Common myeloid progenitor, CD34-positive (primary cell): ENCODE measurements around the gene BTRC.

Source experiments
- CTCF ChIA-PET: fragments of 350-600 bp; sonication (Branson Sonifier 250); formaldehyde crosslinking; loops from one replicate; lab custom pipeline; 2021; ENCODE audit warnings: antibody characterized with exemption; lab: Charles Lee
- POLR2A ChIA-PET: fragments of 350-600 bp; sonication (Branson Sonifier 250); formaldehyde crosslinking; loops from one replicate; lab custom pipeline; 2021; ENCODE audit warnings: antibody characterized with exemption; lab: Charles Lee
- DNase-seq, 3 donors: peaks; one replicate each; pipeline versions ENCODE4 v3.0.0 to v3.0.0-alpha.2; 2013
- H3K27ac ChIP-seq, 2 experiments: 1 replicate in 1 of 2; 2 replicates in 1 of 2; pipeline ENCODE4 v1.7.0; 2013; ENCODE audit warnings: inconsistent platforms in 2 of 2, low read length in 2 of 2, mild to moderate bottlenecking in 2 of 2, low read depth in 1 of 2, moderate library complexity in 1 of 2; ENCODE audit not compliant: severe bottlenecking in 2 of 2, insufficient read depth in 1 of 2, poor library complexity in 1 of 2
- H3K27me3 ChIP-seq, 5 experiments: replicated peaks in 2 of 5; 1 replicate in 3 of 5; 2 replicates in 2 of 5; pipeline versions ENCODE4 v1.6.1 to v1.7.0; 2013; ENCODE audit warnings: low read length in 4 of 5, mild to moderate bottlenecking in 2 of 5, moderate library complexity in 2 of 5, inconsistent platforms in 1 of 5; ENCODE audit not compliant: insufficient read depth in 5 of 5, control insufficient read depth in 4 of 5
- H3K36me3 ChIP-seq, 4 experiments: 1 replicate in 2 of 4; 2 replicates in 2 of 4; pipeline versions ENCODE4 v1.6.1 to v1.7.0; 2013; ENCODE audit warnings: low read length in 3 of 4, control low read depth in 1 of 4, mild to moderate bottlenecking in 1 of 4; ENCODE audit not compliant: control insufficient read depth in 4 of 4, insufficient read depth in 4 of 4
- H3K4me1 ChIP-seq, 4 experiments: 1 replicate in 3 of 4; 2 replicates in 1 of 4; pipeline versions ENCODE4 v1.6.1 to v1.7.1; 2013; ENCODE audit warnings: low read length in 3 of 4, mild to moderate bottlenecking in 3 of 4, control low read depth in 1 of 4, inconsistent platforms in 1 of 4, moderate library complexity in 1 of 4; ENCODE audit not compliant: control insufficient read depth in 4 of 4, insufficient read depth in 4 of 4; ENCODE audit errors: control extremely low read depth in 1 of 4
- H3K4me3 ChIP-seq, 7 experiments: 1 replicate in 4 of 7; 2 replicates in 3 of 7; pipeline versions ENCODE4 v1.5.1 to v1.7.0; 2013; ENCODE audit warnings: mild to moderate bottlenecking in 7 of 7, low read length in 6 of 7, moderate library complexity in 6 of 7, inconsistent platforms in 2 of 7, low read depth in 2 of 7, control low read depth in 1 of 7; ENCODE audit not compliant: insufficient read depth in 4 of 7, control insufficient read depth in 1 of 7; ENCODE audit errors: extremely low read depth in 1 of 7
- H3K9me3 ChIP-seq, 5 experiments: 1 replicate in 4 of 5; 2 replicates in 1 of 5; pipeline versions ENCODE4 v1.6.1 to v1.7.1; 2013; ENCODE audit warnings: low read length in 4 of 5, mild to moderate bottlenecking in 2 of 5, inconsistent platforms in 1 of 5, low read depth in 1 of 5, moderate library complexity in 1 of 5; ENCODE audit not compliant: control insufficient read depth in 4 of 5, insufficient read depth in 2 of 5; ENCODE audit errors: control extremely low read depth in 1 of 5
- WGBS: methylation state at CpG from one replicate; pipeline ENCODE4 v1.1.5; 2013; ENCODE audit not compliant: insufficient coverage; 5-methylcytosine and 5-hydroxymethylcytosine counted together

BTRC gene

GRCh38 chr10:101550965-101551364 lies 197.0 kb downstream of the BTRC start:
- no CpG with 5 or more reads among the region's 2 CpGs for WGBS
- DNase-seq: no peak
- Histone ChIP-seq H3K4me3 (no peak overlapping the region), H3K9me3 (no peaks in the 10 kb centered on the region), H3K27ac (no peak overlapping the region), H3K27me3 (no peaks in the 10 kb centered on the region), H3K4me1 (no peaks in the 10 kb centered on the region), H3K36me3 (peaks cover 8 to 31% (median 12%) of the 10 kb centered on the region in 4 experiments)
- ChIA-PET CTCF (interaction anchor here (1.3 kb wide), 1 partner anchor 13 kb away, joined by 4 read pairs; no protein-coding TSS in a partner anchor), POLR2A (no interaction called here)

GRCh38 chr10:101552442-101552841 lies 198.5 kb downstream of the BTRC start:
- Histone ChIP-seq H3K27ac (no peak overlapping the region), H3K36me3 (peaks cover 8 to 28% (median 12%) of the 10 kb centered on the region in 4 experiments), H3K27me3 (no peaks in the 10 kb centered on the region), H3K9me3 (no peaks in the 10 kb centered on the region), H3K4me1 (no peaks in the 10 kb centered on the region), H3K4me3 (no peak overlapping the region)
- DNase-seq: peak in 1 of 3 donors; percentile 23
- POLR2A ChIA-PET: no interaction called here
- CTCF ChIA-PET: interaction anchor here (0.6 to 1.0 kb wide), 3 partner anchors 9 to 481 kb away, joined by 3 read pairs; no protein-coding TSS in a partner anchor
- WGBS: 92% methylated on average over 2 of the region's 3 CpGs

GRCh38 chr10:101557541-101557940 lies 203.6 kb downstream of the BTRC start:
- 94% methylated on average over 2 of the region's 2 CpGs for WGBS
- no peak for DNase-seq
- Histone ChIP-seq H3K36me3 (peaks cover 0 to 13% (median 4%) of the 10 kb centered on the region in 4 experiments), H3K27me3 (no peaks in the 10 kb centered on the region), H3K27ac (no peak overlapping the region), H3K4me3 (no peak overlapping the region), H3K4me1 (peaks cover 0 to 10% (median 5%) of the 10 kb centered on the region in 4 experiments), H3K9me3 (no peaks in the 10 kb centered on the region)
- POLR2A ChIA-PET: no interaction called here
- CTCF ChIA-PET: no interaction called here

GRCh38 chr10:101558204-101558603 lies 204.2 kb downstream of the BTRC start:
- WGBS: 60% methylated on average over 2 of the region's 2 CpGs

GRCh38 chr10:101558671-101559595 lies 205.0 kb downstream of the BTRC start:
- H3K9me3 ChIP-seq: no peaks in the 10 kb centered on the region
- CTCF ChIA-PET: interaction anchor here (0.7 kb wide), 1 partner anchor 11 kb away, joined by 3 read pairs; no protein-coding TSS in a partner anchor
- POLR2A ChIA-PET: no interaction called here
- DNase-seq: no peak
- H3K4me3 ChIP-seq: no peak overlapping the region
- H3K4me1 ChIP-seq: peaks cover 0 to 10% (median 5%) of the 10 kb centered on the region in 4 experiments
- H3K36me3 ChIP-seq: peaks cover 0 to 3% (median 0%) of the 10 kb centered on the region in 4 experiments
- 69% methylated on average over 18 of the region's 18 CpGs for WGBS
- no peak overlapping the region for H3K27ac ChIP-seq
- H3K27me3 ChIP-seq: peaks cover 0 to 9% (median 0%) of the 10 kb centered on the region in 5 experiments

More at GRCh38 chr10:101558204-101558603, 204.2 kb downstream of the BTRC start:
- Histone ChIP-seq H3K9me3 (no peaks in the 10 kb centered on the region), H3K27ac (no peak overlapping the region), H3K4me3 (no peak overlapping the region), H3K27me3 (peaks cover 0 to 4% (median 0%) of the 10 kb centered on the region in 5 experiments), H3K36me3 (peaks cover 0 to 9% (median 3%) of the 10 kb centered on the region in 4 experiments), H3K4me1 (peaks cover 0 to 10% (median 5%) of the 10 kb centered on the region in 4 experiments)
- POLR2A ChIA-PET: no interaction called here
- CTCF ChIA-PET: interaction anchor here (0.7 kb wide), 1 partner anchor 12 kb away, joined by 3 read pairs; no protein-coding TSS in a partner anchor
- DNase-seq: peak in 2 of 3 donors; percentile 17

GRCh38 chr10:101559596-101560297 lies 205.8 kb downstream of the BTRC start:
- POLR2A ChIA-PET: no interaction called here
- DNase-seq: no peak
- Histone ChIP-seq H3K4me3 (no peak overlapping the region), H3K36me3 (no peaks in the 10 kb centered on the region), H3K4me1 (peaks cover 0 to 10% (median 5%) of the 10 kb centered on the region in 4 experiments), H3K27me3 (peaks cover 0 to 13% (median 0%) of the 10 kb centered on the region in 5 experiments), H3K9me3 (no peaks in the 10 kb centered on the region), H3K27ac (no peak overlapping the region)
- CTCF ChIA-PET: interaction anchor here (0.9 kb wide), 1 partner anchor 10 kb away, joined by 4 read pairs; no protein-coding TSS in a partner anchor
- WGBS: 89% methylated on average over 10 of the region's 12 CpGs
